Esophagus squamous epithelium (tissue), 4 donors: ENCODE data around the gene KCNK10.

Experiments
- CTCF ChIP-seq, 6 experiments: fragments of 450-650 bp in 4 of 6; fragments of 200-600 bp in 2 of 6; sonication (generic) in 2 of 6; IDR thresholded peaks; one replicate each; pipeline ENCODE4 v1.5.1; 2016 to 2019; ENCODE audit warnings: antibody characterized with exemption in 6 of 6, mild to moderate bottlenecking in 4 of 6, moderate library complexity in 4 of 6
- POLR2A ChIP-seq, 4 donors: fragments of 450-650 bp; IDR thresholded peaks; one replicate each; pipeline ENCODE4 v1.6.1; 2017; ENCODE audit warnings: antibody characterized with exemption in 4 of 4, mild to moderate bottlenecking in 4 of 4, moderate library complexity in 3 of 4

GRCh38 chr14:88146881-88147649, 176.0 kb downstream of the KCNK10 start:
- no peak for TF ChIP-seq POLR2A (IDR thresholded peaks at IDR 0.05)
- TF ChIP-seq CTCF (IDR thresholded peaks at IDR 0.05): no peak
